T-helper 17 cell (primary cell): ENCODE measurements around the gene ARID1B. TPM values are rescaled to one million over a fixed set of nuclear protein-coding genes. Genes with fewer than 3 reads are reported as not detected.
"Not testable (repeated sequence)": the region's sequence is repeated elsewhere in the genome, so short reads cannot be mapped to it uniquely, and the experiment has no call there.

Experiments
- ATAC-seq: fragments of 150-1000 bp; cut with Tn5 transposase; 2 replicates; pipeline ENCODE4 v1.10.0; 2021; ENCODE audit warnings: mild to moderate bottlenecking, moderate library complexity
- DNase-seq, 3 donors: peaks; one replicate each; pipeline versions ENCODE4 v3.0.0 to v3.0.0-alpha.2; 2020 to 2021
- H3K9me3 ChIP-seq: one replicate; pipeline ENCODE4 v1.7.0; 2013; ENCODE audit warnings: low read length, mild to moderate bottlenecking; ENCODE audit not compliant: control insufficient read depth, poor library complexity, severe bottlenecking
- H3K27ac Mint-ChIP-seq: one replicate; pipeline ENCODE4 v1.8.0; 2022; ENCODE audit warnings: mild to moderate bottlenecking, moderate library complexity, mixed read lengths
- H3K27me3 Mint-ChIP-seq: one replicate; pipeline ENCODE4 v1.8.0; 2022; ENCODE audit warnings: mixed read lengths
- H3K36me3 Mint-ChIP-seq: one replicate; pipeline ENCODE4 v1.8.0; 2022; ENCODE audit warnings: low read depth, mixed read lengths
- H3K4me1 Mint-ChIP-seq: one replicate; pipeline ENCODE4 v1.8.0; 2022; ENCODE audit warnings: mild to moderate bottlenecking, mixed read lengths
- H3K4me3 Mint-ChIP-seq: one replicate; pipeline ENCODE4 v1.8.0; 2022; ENCODE audit warnings: mild to moderate bottlenecking, moderate library complexity, mixed read lengths
- total RNA-seq, 4 donors: library from RNA in 2 of 4; stranded (reverse) in 2 of 4; gene quantifications; one replicate each; pipeline ENCODE4 v1.2.3 and lab custom pipeline; 2022 to 2026

Gene ARID1B
- total RNA-seq, 2 donors from 2014 or later: 149 to 158 TPM

GRCh38 chr6:157036245-157036711, 259.1 kb downstream of the ARID1B start:
- H3K4me3 Mint-ChIP-seq: no peak overlapping the region
- no peaks in the 10 kb centered on the region for H3K9me3 ChIP-seq
- ATAC-seq: no peak
- no peaks in the 10 kb centered on the region for H3K36me3 Mint-ChIP-seq
- no peak overlapping the region for H3K27ac Mint-ChIP-seq
- DNase-seq: no peak
- H3K27me3 Mint-ChIP-seq: no peaks in the 10 kb centered on the region
- H3K4me1 Mint-ChIP-seq: peaks cover 8% of the 10 kb centered on the region

- DNase-seq: no peak
- H3K4me3 Mint-ChIP-seq: no peak overlapping the region
- ATAC-seq: no peak
- peaks cover 11% of the 10 kb centered on the region for H3K4me1 Mint-ChIP-seq
- H3K36me3 Mint-ChIP-seq: peaks cover 2% of the 10 kb centered on the region
- H3K27me3 Mint-ChIP-seq: no peaks in the 10 kb centered on the region
- no peaks in the 10 kb centered on the region for H3K9me3 ChIP-seq
- H3K27ac Mint-ChIP-seq: no peak overlapping the region
Observed at GRCh38 chr6:157037165-157037564, 260.0 kb downstream of the ARID1B start.

- Mint-ChIP-seq H3K27me3 (no peaks in the 10 kb centered on the region), H3K4me1 (peaks cover 14% of the 10 kb centered on the region), H3K36me3 (peaks cover 2% of the 10 kb centered on the region), H3K4me3 (no peak overlapping the region), H3K27ac (no peak overlapping the region)
- ATAC-seq (no peak), DNase-seq (no peak)
- no peaks in the 10 kb centered on the region for H3K9me3 ChIP-seq
Observed at GRCh38 chr6:157038610-157039009, 261.4 kb downstream of the ARID1B start.

GRCh38 chr6:157039639-157040038, 262.5 kb downstream of the ARID1B start:
- DNase-seq, ATAC-seq, H3K9me3 ChIP-seq, H3K4me3 Mint-ChIP-seq, H3K27me3 Mint-ChIP-seq, H3K36me3 Mint-ChIP-seq, H3K27ac Mint-ChIP-seq: not testable (repeated sequence)
- peaks cover 11% of the 10 kb centered on the region for H3K4me1 Mint-ChIP-seq

GRCh38 chr6:157040191-157040590, 263.0 kb downstream of the ARID1B start:
- Mint-ChIP-seq H3K27me3 (no peaks in the 10 kb centered on the region), H3K36me3 (peaks cover 2% of the 10 kb centered on the region), H3K4me1 (peaks cover 11% of the 10 kb centered on the region), H3K27ac (no peak overlapping the region), H3K4me3 (no peak overlapping the region)
- no peaks in the 10 kb centered on the region for H3K9me3 ChIP-seq
- ATAC-seq (no peak), DNase-seq (no peak)

- H3K9me3 ChIP-seq: no peaks in the 10 kb centered on the region
- no peaks in the 10 kb centered on the region for H3K27me3 Mint-ChIP-seq
- no peak overlapping the region for H3K4me3 Mint-ChIP-seq
- DNase-seq: no peak
- no peak overlapping the region for H3K27ac Mint-ChIP-seq
- peaks cover 18% of the 10 kb centered on the region for H3K4me1 Mint-ChIP-seq
- H3K36me3 Mint-ChIP-seq: peaks cover 2% of the 10 kb centered on the region
- ATAC-seq: no peak
Observed at GRCh38 chr6:157045831-157046454, 268.8 kb downstream of the ARID1B start.

- Mint-ChIP-seq H3K27ac (no peak overlapping the region), H3K4me3 (no peak overlapping the region), H3K27me3 (no peaks in the 10 kb centered on the region), H3K4me1 (peaks cover 20% of the 10 kb centered on the region), H3K36me3 (peaks cover 2% of the 10 kb centered on the region)
- no peaks in the 10 kb centered on the region for H3K9me3 ChIP-seq
- DNase-seq: no peak
- no peak for ATAC-seq
Observed at GRCh38 chr6:157046776-157047175, 269.6 kb downstream of the ARID1B start.

- Mint-ChIP-seq H3K27ac (no peak overlapping the region), H3K27me3 (no peaks in the 10 kb centered on the region), H3K36me3 (no peaks in the 10 kb centered on the region), H3K4me1 (peaks cover 17% of the 10 kb centered on the region), H3K4me3 (no peak overlapping the region)
- ATAC-seq (no peak), DNase-seq (no peak)
- no peaks in the 10 kb centered on the region for H3K9me3 ChIP-seq
Observed at GRCh38 chr6:157047328-157047727, 270.1 kb downstream of the ARID1B start.

GRCh38 chr6:157047951-157048350, 270.8 kb downstream of the ARID1B start:
- H3K4me1 Mint-ChIP-seq: peaks cover 17% of the 10 kb centered on the region
- no peak overlapping the region for H3K4me3 Mint-ChIP-seq
- no peaks in the 10 kb centered on the region for H3K36me3 Mint-ChIP-seq
- no peaks in the 10 kb centered on the region for H3K27me3 Mint-ChIP-seq
- no peak for ATAC-seq
- no peak overlapping the region for H3K27ac Mint-ChIP-seq
- DNase-seq: no peak
- no peaks in the 10 kb centered on the region for H3K9me3 ChIP-seq

- H3K4me1 Mint-ChIP-seq: peaks cover 15% of the 10 kb centered on the region
- no peaks in the 10 kb centered on the region for H3K36me3 Mint-ChIP-seq
- H3K9me3 ChIP-seq: no peaks in the 10 kb centered on the region
- no peak overlapping the region for H3K4me3 Mint-ChIP-seq
- no peaks in the 10 kb centered on the region for H3K27me3 Mint-ChIP-seq
- no peak for ATAC-seq
- no peak overlapping the region for H3K27ac Mint-ChIP-seq
- DNase-seq: no peak
Observed at GRCh38 chr6:157049133-157049532, 272.0 kb downstream of the ARID1B start.

- no peaks in the 10 kb centered on the region for H3K9me3 ChIP-seq
- Mint-ChIP-seq H3K4me3 (no peak overlapping the region), H3K27me3 (no peaks in the 10 kb centered on the region), H3K36me3 (no peaks in the 10 kb centered on the region), H3K27ac (peak overlapping the region; percentile 49), H3K4me1 (peaks cover 24% of the 10 kb centered on the region)
- DNase-seq: no peak
- no peak for ATAC-seq
Observed at GRCh38 chr6:157050537-157051265, 273.5 kb downstream of the ARID1B start.

GRCh38 chr6:157054531-157054979, 277.4 kb downstream of the ARID1B start:
- Mint-ChIP-seq H3K27me3 (no peaks in the 10 kb centered on the region), H3K4me1 (peaks cover 33% of the 10 kb centered on the region), H3K4me3 (peak overlapping the region; percentile 36), H3K36me3 (no peaks in the 10 kb centered on the region), H3K27ac (peak overlapping the region; percentile 95)
- no peaks in the 10 kb centered on the region for H3K9me3 ChIP-seq
- peak; percentile 96 for ATAC-seq
- no peak for DNase-seq

GRCh38 chr6:157055863-157056262, 278.7 kb downstream of the ARID1B start:
- peaks cover 32% of the 10 kb centered on the region for H3K4me1 Mint-ChIP-seq
- H3K27me3 Mint-ChIP-seq: no peaks in the 10 kb centered on the region
- ATAC-seq: no peak
- H3K36me3 Mint-ChIP-seq: no peaks in the 10 kb centered on the region
- peak overlapping the region; percentile 95 for H3K27ac Mint-ChIP-seq
- H3K9me3 ChIP-seq: no peaks in the 10 kb centered on the region
- no peak for DNase-seq
- H3K4me3 Mint-ChIP-seq: peak overlapping the region; percentile 39

GRCh38 chr6:157056275-157056674, 279.1 kb downstream of the ARID1B start:
- DNase-seq (no peak), ATAC-seq (no peak)
- no peaks in the 10 kb centered on the region for H3K9me3 ChIP-seq
- no peaks in the 10 kb centered on the region for H3K36me3 Mint-ChIP-seq
- peak overlapping the region; percentile 95 for H3K27ac Mint-ChIP-seq
- H3K4me1 Mint-ChIP-seq: peaks cover 30% of the 10 kb centered on the region
- peak overlapping the region; percentile 39 for H3K4me3 Mint-ChIP-seq
- H3K27me3 Mint-ChIP-seq: no peaks in the 10 kb centered on the region
